H9 (cell line): ENCODE measurements around the gene ITPKC. TPM values are rescaled to one million over a fixed set of nuclear protein-coding genes. Genes with fewer than 3 reads are reported as not detected.

Source experiments
- DNase-seq: peaks from one replicate; pipeline ENCODE4 v3.0.0-alpha.2; 2017
- H2AFZ ChIP-seq: one replicate; pipeline ENCODE4 v1.6.1; 2013; ENCODE audit warnings: mild to moderate bottlenecking, low read length, control low read depth, moderate library complexity
- H2AK5ac ChIP-seq: 2 replicates; pipeline ENCODE4 v1.6.1; 2013; ENCODE audit warnings: low read length, control low read depth, mixed read lengths; ENCODE audit not compliant: insufficient read length
- H2BK120ac ChIP-seq: one replicate; pipeline ENCODE4 v1.6.1; 2013; ENCODE audit warnings: low read depth, mild to moderate bottlenecking, low read length, control low read depth, inconsistent platforms; ENCODE audit not compliant: poor library complexity, severe bottlenecking
- H2BK12ac ChIP-seq: 2 replicates; pipeline ENCODE4 v1.6.1; 2013; ENCODE audit warnings: low read length, control low read depth, mixed read lengths, low read depth; ENCODE audit not compliant: insufficient read length
- H2BK15ac ChIP-seq: 2 replicates; pipeline ENCODE4 v1.6.1; 2013; ENCODE audit warnings: low read depth, low read length, control low read depth
- H2BK20ac ChIP-seq: one replicate; pipeline ENCODE4 v1.6.1; 2013; ENCODE audit warnings: low read depth, mild to moderate bottlenecking, low read length, control low read depth, inconsistent platforms; ENCODE audit not compliant: poor library complexity, severe bottlenecking
- H2BK5ac ChIP-seq: 2 replicates; pipeline ENCODE4 v1.6.1; 2013; ENCODE audit warnings: low read length, control low read depth, mixed read lengths; ENCODE audit not compliant: insufficient read length
- H3K14ac ChIP-seq: 2 replicates; pipeline ENCODE4 v1.6.1; 2013; ENCODE audit warnings: low read length, control low read depth; ENCODE audit not compliant: insufficient read depth
- H3K18ac ChIP-seq: 2 replicates; pipeline ENCODE4 v1.6.1; 2013; ENCODE audit warnings: low read depth, mild to moderate bottlenecking, mixed read lengths, low read length, control low read depth; ENCODE audit not compliant: insufficient read length
- H3K23ac ChIP-seq: 2 replicates; pipeline ENCODE4 v1.6.1; 2013; ENCODE audit warnings: low read length, control low read depth, mixed read lengths, low read depth; ENCODE audit not compliant: insufficient read length
- H3K23me2 ChIP-seq: 2 replicates; pipeline ENCODE4 v1.6.1; 2013; ENCODE audit warnings: low read depth, mild to moderate bottlenecking, mixed read lengths, low read length, control low read depth; ENCODE audit not compliant: insufficient read length, poor library complexity, severe bottlenecking
- H3K27ac ChIP-seq: 2 replicates; pipeline ENCODE4 v1.5.1; 2013; ENCODE audit warnings: low read length, control low read depth, mixed read lengths, low read depth; ENCODE audit not compliant: insufficient read length
- H3K27me3 ChIP-seq: 2 replicates; pipeline ENCODE4 v1.6.1; 2013; ENCODE audit warnings: low read length, control low read depth, inconsistent platforms; ENCODE audit not compliant: insufficient read depth
- H3K4ac ChIP-seq: 2 replicates; pipeline ENCODE4 v1.6.1; 2013; ENCODE audit warnings: low read depth, mild to moderate bottlenecking, control low read depth, inconsistent platforms, low read length, moderate library complexity
- H3K4me1 ChIP-seq: 2 replicates; pipeline ENCODE4 v1.6.1; 2013; ENCODE audit warnings: low read length, control low read depth, inconsistent platforms; ENCODE audit not compliant: insufficient read depth
- H3K4me2 ChIP-seq: 2 replicates; pipeline ENCODE4 v1.6.1; 2013; ENCODE audit warnings: low read length, control low read depth, mixed read lengths; ENCODE audit not compliant: insufficient read length, insufficient read depth
- H3K56ac ChIP-seq: 2 replicates; pipeline ENCODE4 v1.6.1; 2013; ENCODE audit warnings: low read depth, mild to moderate bottlenecking, mixed read lengths, low read length, control low read depth; ENCODE audit not compliant: insufficient read length
- H3K79me1 ChIP-seq: 2 replicates; pipeline ENCODE4 v1.6.1; 2013; ENCODE audit warnings: low read depth, mild to moderate bottlenecking, moderate library complexity, low read length, control low read depth, inconsistent platforms; ENCODE audit not compliant: insufficient read depth, poor library complexity, severe bottlenecking
- H3K79me2 ChIP-seq: 2 replicates; pipeline ENCODE4 v1.6.1; 2013; ENCODE audit warnings: low read length, control low read depth, inconsistent platforms; ENCODE audit not compliant: insufficient read depth
- H3K9ac ChIP-seq: 2 replicates; pipeline ENCODE4 v1.6.1; 2013; ENCODE audit warnings: low read length, control low read depth, mixed read lengths; ENCODE audit not compliant: insufficient read length; ENCODE audit errors: extremely low read depth
- H3K9me3 ChIP-seq: one replicate; pipeline ENCODE4 v1.6.1; 2013; ENCODE audit warnings: low read depth, low read length, inconsistent platforms; ENCODE audit not compliant: control insufficient read depth
- H3T11ph ChIP-seq: one replicate; pipeline ENCODE4 v1.6.1; 2013; ENCODE audit warnings: mild to moderate bottlenecking, low read length, control low read depth, inconsistent platforms
- H4K20me1 ChIP-seq: one replicate; pipeline ENCODE4 v1.6.1; 2013; ENCODE audit not compliant: control insufficient read depth, insufficient read length, insufficient read depth
- H4K5ac ChIP-seq: 2 replicates; pipeline ENCODE4 v1.6.1; 2013; ENCODE audit warnings: low read depth, mild to moderate bottlenecking, mixed read lengths, low read length, control low read depth; ENCODE audit not compliant: insufficient read length
- H4K8ac ChIP-seq: replicated peaks from 2 replicates; pipeline ENCODE4 v1.6.1; 2013; ENCODE audit warnings: low read length, control low read depth, mixed read lengths, low read depth; ENCODE audit not compliant: insufficient read length
- H4K91ac ChIP-seq: 2 replicates; pipeline ENCODE4 v1.6.1; 2013; ENCODE audit warnings: low read depth, mild to moderate bottlenecking, moderate library complexity, mixed read lengths, low read length, control low read depth; ENCODE audit not compliant: insufficient read length
- H3K27ac Mint-ChIP-seq, 3 experiments: 2 replicates in 2 of 3; 3 replicates in 1 of 3; pipeline ENCODE4 v1.8.0; 2020 to 2021; ENCODE audit warnings: mixed read lengths in 3 of 3, mild to moderate bottlenecking in 1 of 3, moderate library complexity in 1 of 3
- H3K27me3 Mint-ChIP-seq: 2 replicates; pipeline ENCODE4 v1.8.0; 2021; ENCODE audit warnings: low read depth, mild to moderate bottlenecking, moderate library complexity, mixed read lengths
- H3K36me3 Mint-ChIP-seq, 3 experiments: 2 replicates in 2 of 3; 3 replicates in 1 of 3; pipeline ENCODE4 v1.8.0; 2020 to 2021; ENCODE audit warnings: low read depth in 3 of 3, mixed read lengths in 3 of 3; ENCODE audit not compliant: insufficient read depth in 1 of 3
- H3K4me1 Mint-ChIP-seq, 2 experiments: 2 replicates each; pipeline ENCODE4 v1.8.0; 2020; ENCODE audit warnings: mixed read lengths in 2 of 2
- H3K4me3 Mint-ChIP-seq, 2 experiments: 2 replicates in 1 of 2; 3 replicates in 1 of 2; pipeline ENCODE4 v1.8.0; 2020 to 2021; ENCODE audit warnings: mild to moderate bottlenecking in 2 of 2, mixed read lengths in 2 of 2, moderate library complexity in 1 of 2
- H3K9me3 Mint-ChIP-seq, 2 experiments: 2 replicates in 1 of 2; 3 replicates in 1 of 2; pipeline ENCODE4 v1.8.0; 2020; ENCODE audit warnings: mild to moderate bottlenecking in 2 of 2, mixed read lengths in 2 of 2, moderate library complexity in 1 of 2
- CTCF ChIP-seq: fragments of 200-600 bp; sonication (generic); conservative IDR thresholded peaks from 3 replicates; pipeline ENCODE4 v1.8.0; 2021; ENCODE audit warnings: antibody characterized with exemption, mild to moderate bottlenecking
- WGBS: extraction: QIAGEN DNeasy Blood & Tissue Kit; methylation state at CpG from one replicate; pipeline ENCODE4 v1.1.7; 2013; ENCODE audit warnings: missing lambda C conversion rate, low lambda C conversion rate, mixed read lengths; ENCODE audit not compliant: insufficient read length; ENCODE audit errors: extremely low coverage; 5-methylcytosine and 5-hydroxymethylcytosine counted together
- total RNA-seq: library from RNA; stranded (reverse); gene quantifications from 2 replicates; pipeline ENCODE4 v1.2.1, GENCODE V29; 2021

Gene ITPKC
- total RNA-seq, 1 experiment from 2014 or later, result 11.2 TPM

- H3K79me2 ChIP-seq, result no peaks in the 10 kb centered on the region
- H4K20me1 ChIP-seq, result no peaks in the 10 kb centered on the region
- no peaks in the 10 kb centered on the region for H3K4me1 ChIP-seq
- no peak overlapping the region for H2AFZ ChIP-seq
- Mint-ChIP-seq H3K27ac (no peak overlapping the region; a peak in 1 of 7 replicates), H3K9me3 (no peaks in the 10 kb centered on the region), H3K27me3 (no peaks in the 10 kb centered on the region), H3K4me3 (no peak overlapping the region), H3K4me1 (no peaks in the 10 kb centered on the region), H3K36me3 (peaks cover 16 to 73% (median 63%) of the 10 kb centered on the region in 3 experiments; a peak in 6 of 7 replicates)
- H2BK12ac ChIP-seq, result no peak overlapping the region
- H3K23me2 ChIP-seq, result no peaks in the 10 kb centered on the region
- no peak for DNase-seq
- H3K9ac ChIP-seq, result no peak overlapping the region
- no peak overlapping the region for H2BK15ac ChIP-seq
- no peak overlapping the region for H3K14ac ChIP-seq
- no peaks in the 10 kb centered on the region for H3K79me1 ChIP-seq
- TF ChIP-seq CTCF, result no peak
- H3K9me3 ChIP-seq, result no peaks in the 10 kb centered on the region
- no peak overlapping the region for H3K18ac ChIP-seq
- H4K5ac ChIP-seq, result no peak overlapping the region
- H3K27me3 ChIP-seq, result no peaks in the 10 kb centered on the region
- H4K91ac ChIP-seq, result no peak overlapping the region
- no peak overlapping the region for H3T11ph ChIP-seq
- H2BK120ac ChIP-seq, result no peak overlapping the region
- H4K8ac ChIP-seq, result no peak overlapping the region
- no peak overlapping the region for H3K4ac ChIP-seq
- H3K56ac ChIP-seq, result no peak overlapping the region
- no CpG with 5 or more reads among the region's 11 CpGs for WGBS
- no peak overlapping the region for H2BK20ac ChIP-seq
- H3K4me2 ChIP-seq, result no peak overlapping the region
- H3K27ac ChIP-seq, result no peak overlapping the region
- H3K23ac ChIP-seq, result no peak overlapping the region
- no peak overlapping the region for H2AK5ac ChIP-seq
- H2BK5ac ChIP-seq, result no peak overlapping the region
Observed at GRCh38 chr19:40735013-40735771, 18.3 kb downstream of the ITPKC start.
